Measurements from ENCODE around the gene ZKSCAN2. TPM values are rescaled to one million over a fixed set of nuclear protein-coding genes. Genes with fewer than 3 reads are reported as not detected.

The ZKSCAN2 gene
- total and polyA plus RNA-seq, 2 of the 4 experiments (the other 2 are of a cell fraction) = 1.6 to 3.8 TPM

DNA sequence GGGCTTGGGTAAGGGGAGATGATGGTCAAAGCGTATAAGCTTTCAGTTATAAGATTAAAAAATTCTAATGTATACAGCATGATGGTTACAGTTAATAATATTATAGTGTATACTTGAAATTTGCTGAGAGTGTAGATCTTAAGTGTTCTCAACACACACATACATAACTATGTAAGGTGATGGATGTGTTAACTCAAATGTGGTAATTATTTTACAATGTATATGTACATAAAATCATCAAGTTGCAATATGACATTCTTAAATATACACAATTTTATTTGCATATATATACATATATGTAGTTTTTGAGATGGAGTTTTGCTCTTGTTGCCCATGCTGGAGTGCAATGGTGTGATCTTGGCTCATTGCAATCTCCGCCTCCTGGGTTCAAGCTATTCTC lies 7.2 kb downstream of the ZKSCAN2 start:
- Histone ChIP-seq H3K4ac (ENCODE audit: low read depth, low read length) (no peak overlapping the region), H3K4me3 (ENCODE audit: insufficient read depth, low read depth, low read length) (no peak overlapping the region), H3K9ac (ENCODE audit: low read depth, low read length) (no peak overlapping the region), H2BK20ac (ENCODE audit: low read depth, low read length) (no peak overlapping the region), H3K9me3 (ENCODE audit: control insufficient read depth, insufficient read depth, low read length) (peaks cover 2% of the 10 kb centered on the region; the same call in 1 of the 2 replicates), H3K27ac (ENCODE audit: insufficient read depth, low read length) (no peak overlapping the region), H2BK15ac (ENCODE audit: low read depth, low read length) (no peak overlapping the region), H2AK5ac (ENCODE audit: low read depth, low read length) (no peak overlapping the region), H3K14ac (replicated peaks; ENCODE audit: low read depth, low read length) (no peak overlapping the region), H4K91ac (ENCODE audit: insufficient read depth, low read depth, low read length) (no peak overlapping the region), H3K23ac (ENCODE audit: low read depth, low read length) (no peak overlapping the region), H3K9me1 (ENCODE audit: insufficient read depth, low read length) (no peaks in the 10 kb centered on the region), H3K79me1 (ENCODE audit: low read depth in 1 of 2, low read length in 2 of 2) (peaks cover 0 to 10% of the 10 kb centered on the region in 2 experiments; a peak in 3 of 4 replicates), H3K4me1 (ENCODE audit: control insufficient read depth, insufficient read depth, low read length) (no peaks in the 10 kb centered on the region), H3K36me3 (ENCODE audit: control insufficient read depth, insufficient read depth, low read length) (peaks cover 36% of the 10 kb centered on the region), H4K20me1 (ENCODE audit: insufficient read depth, low read length) (peaks cover 5% of the 10 kb centered on the region; the same call in 1 of the 2 replicates), H2BK5ac (ENCODE audit: low read depth, low read length, poor library complexity, severe bottlenecking) (no peak overlapping the region), H3K27me3 (ENCODE audit: control insufficient read depth, insufficient read depth, low read length) (no peaks in the 10 kb centered on the region), H2AK9ac (replicated peaks; ENCODE audit: low read depth, low read length, poor library complexity) (no peak overlapping the region), H3K4me2 (ENCODE audit: low read depth, low read length) (no peak overlapping the region), H4K5ac (ENCODE audit: low read depth, low read length) (no peak overlapping the region), H3K56ac (ENCODE audit: extremely low read depth, insufficient read depth, low read length) (no peak overlapping the region), H2AFZ (replicated peaks; ENCODE audit: low read length, poor library complexity) (no peak overlapping the region), H3K18ac (ENCODE audit: low read depth, low read length) (no peak overlapping the region), H2BK120ac (ENCODE audit: low read depth, low read length) (no peak overlapping the region), H4K8ac (ENCODE audit: low read depth in 2 of 2, low read length in 2 of 2) (no peak overlapping the region)
- CTCF ChIA-PET = no interaction called here
- no CpG with 5 or more reads among the region's 2 CpGs for WGBS, 2 experiments (ENCODE audit: extremely low coverage in 2 of 2, insufficient read length in 1 of 2)
- dilution Hi-C loops (cut with HindIII; ENCODE audit: low sequenced_read_pairs, unreplicated experiment) = no loop called here
- no peak for ATAC-seq (ENCODE audit: low read depth)
- in situ Hi-C loops (cut with MboI; ENCODE audit: low sequenced_read_pairs) = no loop called here
- POLR2A ChIA-PET (ENCODE audit: unreplicated experiment) = no interaction called here
- TF ChIP-seq, protein P1, sequence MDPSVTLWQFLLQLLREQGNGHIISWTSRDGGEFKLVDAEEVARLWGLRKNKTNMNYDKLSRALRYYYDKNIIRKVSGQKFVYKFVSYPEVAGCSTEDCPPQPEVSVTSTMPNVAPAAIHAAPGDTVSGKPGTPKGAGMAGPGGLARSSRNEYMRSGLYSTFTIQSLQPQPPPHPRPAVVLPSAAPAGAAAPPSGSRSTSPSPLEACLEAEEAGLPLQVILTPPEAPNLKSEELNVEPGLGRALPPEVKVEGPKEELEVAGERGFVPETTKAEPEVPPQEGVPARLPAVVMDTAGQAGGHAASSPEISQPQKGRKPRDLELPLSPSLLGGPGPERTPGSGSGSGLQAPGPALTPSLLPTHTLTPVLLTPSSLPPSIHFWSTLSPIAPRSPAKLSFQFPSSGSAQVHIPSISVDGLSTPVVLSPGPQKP (IDR thresholded peaks at IDR 0.05; ENCODE audit: borderline replicate concordance, low read depth, low read length) = no peak
- TF ChIP-seq FOS (IDR thresholded peaks at IDR 0.05; ENCODE audit: low read depth, low read length) = no peak
- no peak for TF ChIP-seq POLR2A (IDR thresholded peaks at IDR 0.05; ENCODE audit: low read depth, low read length)
- no peak for TF ChIP-seq SMC3 (IDR thresholded peaks at IDR 0.05; ENCODE audit: low read depth, low read length)
- no peak for TF ChIP-seq MAZ (IDR thresholded peaks at IDR 0.05; ENCODE audit: borderline replicate concordance, low read depth, low read length)
- no peak for TF ChIP-seq CEBPB (IDR thresholded peaks at IDR 0.05; ENCODE audit: low read depth, low read length)
- TF ChIP-seq RFX5 (IDR thresholded peaks at IDR 0.05; ENCODE audit: low read depth, low read length) = no peak
- intact Hi-C loops (cut with micrococcal nuclease) = loop anchor here (10.0 kb wide), 1 partner anchor 706 kb away; no protein-coding TSS in a partner anchor
- BruUV-seq (replicated peaks) = no TSS peak
- no peak for DNase-seq

Measured in IMR-90 (cell line).